Stimulated activated CD4-positive, alpha-beta T cell treated with anti-CD3 and anti-CD28 coated beads, Interleukin-2, amount 100 ng/mL, for 24 hours (primary cell): ENCODE measurements around the gene KRT1.

Experiments used
- DNase-seq, 2 donors: peaks; one replicate each; pipeline ENCODE4 v3.0.0-alpha.2; 2020

The KRT1 gene

GRCh38 chr12:52632656-52633055 lies 47.6 kb downstream of the KRT1 start:
- DNase-seq: no peak

DNA sequence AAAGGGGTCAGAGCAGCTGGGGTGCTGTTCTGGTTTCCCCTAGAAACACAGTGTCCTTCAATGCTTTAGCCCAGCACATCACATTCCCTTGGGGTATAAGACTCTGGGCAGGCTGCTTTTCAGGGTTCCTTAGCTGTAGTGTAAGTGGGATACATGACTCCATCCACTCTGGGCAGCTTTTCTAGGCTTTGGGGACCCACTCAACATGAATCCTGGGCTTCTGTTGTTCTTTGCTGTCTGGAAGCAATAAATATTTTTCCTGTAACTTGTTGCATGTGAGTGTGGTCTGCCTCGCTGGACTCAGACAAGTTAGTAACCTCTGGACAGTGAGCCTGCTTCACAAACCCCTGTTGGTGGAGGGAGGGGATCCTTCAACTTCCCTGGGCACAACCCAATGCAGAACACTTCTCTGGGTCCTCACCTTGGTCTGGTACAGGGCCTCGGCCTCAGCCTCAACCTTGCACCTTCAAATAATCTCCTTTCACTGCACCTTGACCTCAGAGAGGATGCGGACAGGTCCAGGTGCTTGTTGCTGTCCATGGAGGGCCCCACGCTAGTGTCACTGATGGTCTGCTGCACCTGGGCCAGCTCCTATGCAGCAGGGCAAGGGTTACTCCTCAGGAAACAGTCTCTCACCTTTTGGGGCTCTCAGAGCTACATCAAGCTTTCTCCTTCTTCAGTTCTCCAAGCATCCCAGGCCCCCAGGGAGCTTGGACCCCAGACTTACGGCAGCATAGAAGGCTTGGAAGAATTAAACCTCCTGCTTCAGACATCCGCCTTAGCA lies 48.3 kb downstream of the KRT1 start:
- no peak for DNase-seq

DNA sequence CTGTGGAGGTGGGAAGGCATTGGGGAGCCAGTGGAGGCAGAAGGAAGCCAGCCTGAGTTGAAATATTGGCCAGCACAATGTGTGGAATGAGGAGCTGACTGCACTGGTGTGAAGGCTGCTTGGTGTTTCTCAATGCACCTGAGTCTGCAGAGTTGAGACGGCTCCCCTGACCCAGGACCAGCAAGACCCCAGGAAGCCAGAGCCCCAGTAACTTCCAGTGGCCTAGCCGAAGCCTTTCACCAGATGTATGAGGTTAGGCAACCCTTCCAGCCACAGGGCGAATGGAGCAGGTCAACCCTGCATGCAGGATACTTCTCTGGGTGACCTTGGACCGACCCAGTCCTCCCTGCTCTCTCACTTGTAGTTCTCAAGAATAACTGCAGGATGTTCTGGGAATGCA lies 48.9 kb downstream of the KRT1 start:
- no peak for DNase-seq

GRCh38 chr12:52630599-52631200 lies 49.5 kb downstream of the KRT1 start:
- DNase-seq: no peak

DNA sequence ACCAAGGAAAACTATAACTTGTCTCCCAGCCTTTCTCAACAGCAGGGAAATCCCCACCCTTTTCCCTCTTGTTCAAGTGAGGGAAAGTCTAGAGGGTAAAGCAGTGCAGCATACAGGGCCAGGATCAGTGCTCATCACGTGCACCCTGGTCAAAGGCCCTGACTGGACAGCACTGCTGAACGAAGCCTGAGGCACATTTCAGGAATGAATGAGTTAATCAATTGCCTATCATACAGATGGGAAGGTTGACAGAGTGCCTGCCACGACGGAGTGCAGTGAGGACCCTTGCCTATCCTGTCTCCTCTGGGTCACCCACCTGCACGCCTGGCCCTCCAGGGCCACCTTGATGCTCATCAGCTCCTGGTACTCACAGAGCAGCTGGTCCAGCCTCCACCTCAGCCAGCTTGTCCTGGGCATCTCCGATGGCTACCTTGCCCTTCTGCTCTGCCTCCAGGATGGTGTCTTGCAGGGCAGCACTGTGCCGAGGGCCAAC lies 50.2 kb downstream of the KRT1 start:
- no peak for DNase-seq

DNA sequence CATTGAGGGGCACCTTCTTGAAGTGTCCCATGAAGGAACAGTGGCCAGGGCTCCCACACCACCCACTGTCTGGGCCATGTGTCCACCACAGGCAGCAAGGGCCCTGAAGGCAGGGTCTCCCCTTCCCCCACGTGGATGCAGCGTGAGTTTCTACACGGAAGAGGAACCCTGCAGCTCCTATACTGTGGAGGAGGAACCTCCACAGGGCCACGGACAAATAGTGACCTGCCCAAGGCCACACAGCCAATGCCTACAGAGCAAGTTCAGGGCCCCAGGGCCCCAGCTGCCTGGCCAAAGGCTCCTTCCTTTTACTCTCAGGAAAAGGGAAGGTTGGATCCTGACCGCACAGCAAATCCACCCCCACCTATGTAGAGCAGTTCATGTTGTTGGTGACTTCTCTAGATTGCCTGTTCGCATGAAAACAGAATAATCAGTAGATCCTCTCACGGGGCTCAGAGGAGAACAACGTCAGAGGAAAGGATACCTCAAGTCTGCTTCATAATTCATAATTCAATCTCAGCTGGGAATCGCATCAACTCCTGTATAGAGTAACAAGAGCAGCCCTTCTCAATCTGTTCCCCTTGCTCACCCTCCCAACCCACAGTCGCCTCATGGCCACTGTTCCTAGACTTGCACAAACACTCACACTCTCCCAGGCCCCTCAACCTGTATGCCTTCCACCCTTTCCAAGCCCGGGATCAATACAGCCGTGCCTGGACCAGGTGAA lies 50.8 kb downstream of the KRT1 start:
- DNase-seq: no peak

DNA sequence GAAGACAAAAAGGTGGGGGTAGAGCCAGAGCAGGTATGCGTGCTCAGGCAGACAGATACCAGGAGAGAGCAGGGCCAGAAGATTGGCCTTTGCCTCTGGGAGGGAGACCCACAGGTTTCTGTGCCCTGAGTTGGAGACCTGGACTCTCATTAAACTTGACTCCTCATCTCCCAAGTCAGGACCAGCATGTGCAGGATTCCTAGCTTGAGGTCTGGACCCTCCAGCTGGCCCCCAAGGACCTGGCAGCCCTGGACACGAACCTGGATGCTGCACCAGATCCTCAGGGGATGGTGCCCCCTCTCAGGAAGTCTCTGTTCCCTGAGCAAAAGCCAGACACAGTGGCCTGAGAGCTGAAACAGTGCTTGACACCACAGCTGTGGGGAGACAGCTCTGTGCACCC lies 51.4 kb downstream of the KRT1 start:
- no peak for DNase-seq

- no peak for DNase-seq
Measured at GRCh38 chr12:52628111-52628507, 52.1 kb downstream of the KRT1 start.

GRCh38 chr12:52627395-52628110 lies 52.7 kb downstream of the KRT1 start:
- no peak for DNase-seq
